Heart left ventricle (tissue), 13 donors: ENCODE measurements around the gene FDXR.

ENCODE experiments used
- CTCF ChIP-seq, 12 donors: fragments of 200-600 bp; sonication (generic) in 4 of 12; IDR thresholded peaks; one replicate each; pipeline versions ENCODE4 v1.5.0 to v1.8.0; 2018 to 2022; ENCODE audit warnings: antibody characterized with exemption in 12 of 12, mild to moderate bottlenecking in 5 of 12
- POLR2A ChIP-seq, 2 donors: fragments of 450-650 bp; IDR thresholded peaks; one replicate each; pipeline ENCODE4 v1.6.1; 2017; ENCODE audit warnings: antibody characterized with exemption in 2 of 2, mild to moderate bottlenecking in 2 of 2, moderate library complexity in 2 of 2
- donor health status: ischemic (EF 13 %, LVEDD 7.1; RV severe dilation, severe dysfunction).
- donor health status: DM: no; HTN: yes; CAD: no.
- donor health status: DM: no; HTN: no; CAD: no.
- donor health status: ischemic (EF 25% LVEDD 6.9; RV normal size, moderate dysfunction).
- donor health status: ischemic (EF 25% LVEDD 5.7; RV mildly dilated, moderate dysfunction).
- donor health status: ischemic (EF 35%, LVEDD 5.7; RV mildly dilated, moderate dysfunction).
- donor health status: nonischemic (EF 11% LVEDD 7.7; RV severe dilation, severe dysfunction).
- donor health status: DM: yes; HTN: yes; CAD: no.
- donor health status: PGD.
- donor health status: ischemic (EF 29% LVEDD 5.4; RV normal size, mild dysfunction).
- donor health status: nonischemic (EF 23%, LVEDD 6.1; RV moderate dilation, normal function).

- no peak for TF ChIP-seq CTCF (IDR thresholded peaks at IDR 0.05)
- TF ChIP-seq POLR2A (IDR thresholded peaks at IDR 0.05) = no peak
These were observed 9.1 kb downstream of the FDXR start for GRCh38 chr17:74863420-74864296.
